HCT116 (cell line): Measurements from ENCODE around the gene ATP6V0C.

Source experiments
- CTCF ChIP-seq, 3 experiments: fragments of 200-600 bp in 1 of 3; sonication (generic) in 1 of 3; IDR thresholded peaks in 2 of 3; conservative IDR thresholded peaks in 1 of 3; 2 replicates each; pipeline ENCODE4 v1.5.1; 2012 to 2017; ENCODE audit warnings: low read depth in 2 of 3, low read length in 2 of 3, antibody characterized with exemption in 1 of 3, borderline replicate concordance in 1 of 3, control low read depth in 1 of 3, mild to moderate bottlenecking in 1 of 3, mixed read lengths in 1 of 3, mixed run types in 1 of 3, moderate library complexity in 1 of 3; ENCODE audit not compliant: insufficient read depth in 1 of 3
- EGR1 ChIP-seq: IDR thresholded peaks from 2 replicates; pipeline ENCODE4 v1.6.1; 2012; ENCODE audit warnings: low read depth
- EZH2 ChIP-seq: fragments of 200-600 bp; sonication (generic); IDR thresholded peaks from 2 replicates; pipeline ENCODE4 v1.6.1; 2017; ENCODE audit warnings: antibody characterized with exemption, mixed run types
- JUND ChIP-seq: IDR thresholded peaks from 2 replicates; pipeline ENCODE4 v1.6.1; 2012
- MAX ChIP-seq: IDR thresholded peaks from 2 replicates; pipeline ENCODE4 v1.6.1; 2012
- RAD21 ChIP-seq: IDR thresholded peaks from 2 replicates; pipeline ENCODE4 v1.6.1; 2012; ENCODE audit warnings: low read depth, mild to moderate bottlenecking

GRCh38 chr16:2494616-2495015 lies 19.1 kb upstream of the ATP6V0C start:
- no peak for TF ChIP-seq MAX
- TF ChIP-seq RAD21, result no peak
- no peak for TF ChIP-seq EGR1
- TF ChIP-seq CTCF (IDR thresholded peaks at IDR 0.05 in 2 of 3, conservative IDR thresholded peaks at IDR 0.05 in 1 of 3; ENCODE audit: borderline replicate concordance in 1 of 3, insufficient read depth in 1 of 3, low read depth in 2 of 3, low read length in 2 of 3), result no peak
- TF ChIP-seq EZH2, result no peak
- no peak for TF ChIP-seq JUND
